GM21381 (cell line): ENCODE measurements around the gene LYZ.
A peak's percentile ranks its signal among the peaks of the same experiment; 100 is the strongest.
"Not testable (repeated sequence)": the region's sequence is repeated elsewhere in the genome, so short reads cannot be mapped to it uniquely, and the experiment has no call there.

Source experiments
- ATAC-seq: cut with Tn5 transposase; IDR thresholded peaks from one replicate; pipeline ENCODE4 v1.9.1; 2021; ENCODE audit warnings: mild to moderate bottlenecking, moderate library complexity; ENCODE audit not compliant: unreplicated experiment

LYZ gene

DNA sequence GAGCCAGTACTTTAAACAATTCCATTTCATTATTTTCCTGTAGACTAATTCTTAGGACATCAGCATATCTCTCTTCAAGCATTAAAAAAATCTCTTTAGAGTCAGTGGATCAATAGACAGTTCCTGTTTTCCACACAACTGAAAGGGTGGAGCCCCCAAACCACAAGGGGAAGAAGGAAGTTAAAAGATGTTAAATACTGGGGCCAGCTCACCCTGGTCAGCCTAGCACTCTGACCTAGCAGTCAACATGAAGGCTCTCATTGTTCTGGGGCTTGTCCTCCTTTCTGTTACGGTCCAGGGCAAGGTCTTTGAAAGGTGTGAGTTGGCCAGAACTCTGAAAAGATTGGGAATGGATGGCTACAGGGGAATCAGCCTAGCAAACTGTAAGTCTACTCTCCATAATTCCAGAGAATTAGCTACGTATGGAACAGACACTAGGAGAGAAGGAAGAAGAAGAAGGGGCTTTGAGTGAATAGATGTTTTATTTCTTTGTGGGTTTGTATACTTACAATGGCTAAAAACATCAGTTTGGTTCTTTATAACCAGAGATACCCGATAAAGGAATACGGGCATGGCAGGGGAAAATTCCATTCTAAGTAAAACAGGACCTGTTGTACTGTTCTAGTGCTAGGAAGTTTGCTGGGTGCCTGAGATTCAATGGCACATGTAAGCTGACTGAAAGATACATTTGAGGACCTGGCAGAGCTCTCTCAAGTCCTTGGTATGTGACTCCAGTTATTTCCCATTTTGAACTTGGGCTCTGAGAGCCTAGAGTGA, at the start of gene LYZ:
Gene LYZ (plus strand): TSS at position 220 of the 777 bp plus-strand sequence. CDS start 28 bp downstream, at position 248.
- ATAC-seq: no peak

DNA sequence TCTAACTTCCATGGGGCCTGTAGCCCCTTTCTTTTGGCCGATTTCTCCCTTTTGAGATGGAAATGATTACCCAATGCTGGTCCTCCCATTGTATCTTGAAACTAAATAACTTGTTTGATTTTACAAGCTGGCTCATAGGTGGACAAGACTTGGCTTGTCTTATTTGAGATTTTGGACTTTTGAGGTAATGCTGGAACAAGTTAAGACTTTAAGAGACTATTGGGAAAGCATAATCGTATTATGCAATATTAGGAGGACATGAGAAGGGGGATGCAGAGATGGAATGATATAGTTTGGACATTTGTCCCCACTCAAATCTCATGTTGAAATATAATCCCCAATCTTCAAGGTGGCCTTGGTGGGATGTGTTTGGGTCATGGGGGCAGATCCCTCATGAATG, 49.2 kb upstream of the LYZ start:
- no peak for ATAC-seq

DNA sequence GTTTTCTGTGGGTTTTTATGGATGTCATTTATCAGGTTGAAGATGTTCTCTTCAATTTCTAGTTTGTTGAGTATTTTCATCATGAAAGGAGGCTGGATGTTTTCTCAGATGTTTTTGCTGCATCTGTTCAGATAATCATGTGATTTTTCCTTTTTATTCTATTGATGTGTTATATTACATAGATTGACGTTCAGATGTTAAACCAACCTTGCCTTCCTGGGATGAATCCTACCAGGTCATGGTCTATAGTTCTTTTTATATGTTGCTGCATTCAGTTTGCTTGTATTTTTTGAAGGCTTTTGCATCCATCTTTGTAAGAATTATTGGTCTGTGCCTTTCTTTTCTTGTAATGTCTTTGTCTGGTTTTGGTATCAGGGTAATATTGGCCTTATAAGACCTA, 43.9 kb upstream of the LYZ start:
- no peak for ATAC-seq

DNA sequence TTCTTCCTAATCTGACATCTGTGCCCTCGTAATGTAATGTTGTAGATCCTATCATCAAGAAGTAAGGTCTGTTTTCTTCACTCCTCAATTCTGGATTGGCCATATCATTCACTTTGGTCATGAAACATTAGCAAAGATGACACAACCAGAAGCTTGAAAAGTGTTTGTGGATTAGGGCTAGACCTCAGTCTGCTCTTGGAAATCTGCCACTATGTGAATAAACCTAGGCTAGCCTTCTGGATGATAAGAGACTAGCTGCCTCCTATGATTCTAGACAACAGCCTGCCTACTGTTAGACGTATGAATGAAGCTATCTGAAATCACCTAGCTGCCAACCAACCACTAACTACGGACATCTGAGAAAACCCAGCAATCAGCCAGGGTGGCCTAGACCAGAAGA, 38.7 kb upstream of the LYZ start:
- ATAC-seq: no peak

DNA sequence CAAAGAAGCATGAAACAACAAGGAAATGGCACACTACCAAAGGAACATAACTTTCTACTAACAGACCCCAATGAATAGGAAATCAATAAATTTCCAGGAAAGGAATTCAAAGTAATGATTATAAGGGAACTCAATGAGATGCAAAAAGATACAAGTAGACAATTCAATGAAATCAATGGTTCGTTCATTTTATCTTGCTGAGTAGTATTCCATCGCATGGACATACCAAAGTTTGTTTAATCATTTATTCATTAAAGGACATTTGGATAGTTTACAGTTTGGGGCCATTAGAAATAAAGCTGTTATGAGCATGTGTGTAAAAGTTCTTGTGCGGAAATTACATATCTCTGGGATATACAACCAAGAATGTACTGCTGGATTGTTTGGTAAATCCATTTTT, 35.0 kb upstream of the LYZ start:
- ATAC-seq: no peak

DNA sequence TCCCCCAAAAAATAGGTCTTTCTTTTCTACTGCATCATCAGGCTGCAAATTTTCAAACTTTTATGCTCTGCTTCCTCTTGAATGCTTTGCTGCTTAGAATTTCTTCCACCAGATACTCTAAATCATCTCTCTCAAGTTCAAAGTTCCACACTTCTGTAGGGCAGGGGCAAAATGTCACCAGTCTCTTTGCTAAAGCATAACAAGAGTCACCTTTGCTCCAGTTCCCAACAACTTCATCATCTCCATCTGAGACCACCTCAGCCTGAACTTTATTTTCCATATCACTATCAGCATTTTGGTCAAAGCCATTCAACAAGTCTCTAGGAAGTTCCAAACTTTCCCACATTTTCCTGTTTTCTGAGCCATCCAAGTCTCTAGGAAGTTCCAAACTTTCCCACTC, 31.4 kb upstream of the LYZ start:
- not testable (repeated sequence) for ATAC-seq

DNA sequence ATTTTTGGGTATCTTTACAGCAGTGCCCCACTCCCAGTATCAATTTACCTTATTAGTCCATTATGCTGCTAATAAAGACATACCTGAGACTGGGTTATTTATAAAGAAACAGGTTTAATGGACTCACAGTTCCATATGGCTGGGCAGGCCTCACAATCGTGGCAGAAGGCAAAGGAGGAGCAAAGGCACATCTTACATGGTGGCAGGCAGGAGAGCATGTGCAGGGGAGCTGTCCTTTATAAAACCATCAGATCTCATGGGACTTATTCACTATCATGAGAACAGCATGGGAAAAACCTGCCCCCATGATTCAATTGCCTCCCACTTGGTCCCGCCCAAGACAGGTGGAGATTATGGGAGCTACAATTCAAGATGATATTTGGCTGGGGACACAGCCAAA, 30.9 kb upstream of the LYZ start:
- ATAC-seq: not testable (repeated sequence)

DNA sequence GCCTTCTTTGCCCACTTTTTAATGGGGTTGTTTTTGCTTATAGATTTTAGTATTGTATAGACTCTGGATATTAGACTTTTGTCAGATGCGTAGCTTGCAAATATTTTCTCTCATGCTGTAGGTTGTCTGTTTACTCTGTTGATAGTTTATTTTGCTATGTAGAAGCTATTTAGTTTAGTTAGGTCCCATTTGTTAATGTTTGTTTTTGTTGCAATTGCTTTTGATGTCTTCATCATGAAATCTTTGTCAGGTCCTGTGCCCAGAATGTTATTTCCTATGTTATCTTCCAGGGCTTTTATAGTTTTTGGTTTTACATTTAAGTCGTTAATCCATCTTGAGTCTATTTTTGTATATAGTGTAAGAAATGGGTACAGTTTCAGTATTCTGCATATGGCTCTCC, 30.0 kb upstream of the LYZ start:
- no peak for ATAC-seq

DNA sequence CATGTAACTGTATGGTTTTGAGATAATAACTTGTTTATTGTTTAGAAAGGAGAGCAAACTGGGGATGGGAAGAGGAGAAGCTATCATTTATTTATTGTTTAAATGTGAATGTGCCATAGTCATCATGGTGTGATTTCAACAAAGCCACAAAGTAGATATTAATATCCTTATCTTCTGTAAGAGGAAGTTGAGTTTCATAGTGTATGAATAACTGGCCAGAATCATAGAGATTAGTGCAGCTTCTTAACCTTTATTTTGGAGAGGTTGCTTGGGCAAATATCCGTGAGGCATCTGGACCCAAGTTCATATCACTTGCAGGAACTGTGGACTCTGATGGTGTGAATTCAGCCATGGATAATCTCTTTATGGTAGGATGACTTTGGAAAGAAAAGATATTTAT, 26.8 kb upstream of the LYZ start:
- no peak for ATAC-seq

DNA sequence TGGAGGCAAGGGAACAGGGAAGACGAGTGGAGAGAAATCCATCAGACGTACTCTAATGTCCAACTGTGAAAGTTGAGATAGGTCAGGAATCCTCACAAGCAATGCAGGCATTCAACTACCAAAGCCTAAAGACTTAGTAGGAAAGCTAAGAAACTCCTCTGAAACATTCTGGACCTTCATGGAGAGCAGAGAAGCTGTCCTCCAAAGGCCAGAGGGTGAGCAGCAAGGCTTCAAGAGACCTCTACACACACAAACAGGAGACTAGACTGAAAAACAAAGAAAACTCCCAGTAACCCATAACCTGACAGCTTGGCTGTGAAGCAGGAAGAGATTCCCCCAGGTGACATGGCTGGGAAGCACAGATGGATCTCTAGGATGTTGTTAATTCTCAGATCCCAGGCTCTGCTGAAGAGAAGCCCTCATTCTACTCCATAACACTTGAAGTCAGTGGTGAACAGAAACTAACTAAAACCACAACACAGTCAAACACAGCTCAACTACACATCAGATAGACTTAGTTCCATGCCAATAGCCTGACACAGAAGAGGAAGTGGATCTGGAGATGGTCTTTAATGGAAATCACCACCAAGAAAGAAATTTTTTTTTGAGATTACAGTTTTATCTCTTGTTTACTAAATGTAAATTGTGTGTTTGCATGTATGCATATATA, 23.2 kb upstream of the LYZ start:
- no peak for ATAC-seq

DNA sequence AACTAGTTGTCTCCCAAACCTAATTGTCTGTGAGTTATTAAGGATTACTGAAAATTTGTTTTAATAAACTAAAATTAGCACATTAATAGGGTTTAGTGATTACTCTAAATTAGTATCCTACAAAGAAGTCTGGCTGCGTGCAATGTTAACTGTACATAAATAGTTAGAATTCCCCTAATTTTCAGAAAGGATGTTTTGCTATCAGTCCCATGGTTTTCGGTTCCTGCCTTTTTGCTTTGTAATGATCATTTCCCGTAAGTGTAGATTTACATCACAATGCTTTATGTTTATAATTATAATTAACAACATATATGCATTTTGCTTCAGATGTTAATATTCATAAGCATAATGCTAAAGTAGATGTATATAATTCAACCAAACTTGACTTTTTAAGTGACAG, 19.8 kb upstream of the LYZ start:
- ATAC-seq: no peak

DNA sequence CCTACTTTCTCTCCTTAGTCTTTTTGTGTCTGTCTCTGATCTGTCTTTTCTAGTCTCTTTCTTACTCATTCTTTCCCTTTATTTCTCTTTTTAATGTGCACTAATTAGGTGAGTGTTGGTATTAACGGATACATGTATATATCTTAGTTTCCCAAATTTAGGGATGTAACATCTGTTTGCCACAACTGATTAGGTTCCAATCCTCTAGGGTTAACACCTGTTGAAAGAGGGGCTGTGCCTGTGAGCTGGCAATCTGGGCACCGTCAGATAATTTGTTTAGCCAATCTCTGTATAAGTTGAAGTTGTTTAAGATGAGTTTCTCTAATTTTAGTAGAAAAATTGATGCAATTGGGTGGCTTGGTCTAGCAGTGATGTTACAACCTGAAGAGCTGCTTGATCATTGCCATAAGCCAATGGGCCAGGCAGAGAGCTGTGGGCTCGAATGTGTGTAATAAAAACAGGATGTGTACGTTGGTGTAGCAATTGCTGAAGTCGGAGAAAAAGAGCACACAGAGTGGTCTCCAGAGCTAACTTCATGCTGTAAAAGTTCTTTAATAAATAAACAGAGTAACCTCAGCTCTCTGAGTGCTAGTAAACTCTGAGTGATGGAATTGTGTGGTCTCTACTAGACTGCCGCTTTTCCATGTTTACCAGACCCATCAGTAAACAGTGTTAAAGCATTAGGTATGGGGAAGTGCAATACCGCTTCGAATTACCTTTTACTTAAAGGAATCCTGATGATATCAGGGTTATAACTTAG, 18.3 kb upstream of the LYZ start:
- ATAC-seq: no peak

DNA sequence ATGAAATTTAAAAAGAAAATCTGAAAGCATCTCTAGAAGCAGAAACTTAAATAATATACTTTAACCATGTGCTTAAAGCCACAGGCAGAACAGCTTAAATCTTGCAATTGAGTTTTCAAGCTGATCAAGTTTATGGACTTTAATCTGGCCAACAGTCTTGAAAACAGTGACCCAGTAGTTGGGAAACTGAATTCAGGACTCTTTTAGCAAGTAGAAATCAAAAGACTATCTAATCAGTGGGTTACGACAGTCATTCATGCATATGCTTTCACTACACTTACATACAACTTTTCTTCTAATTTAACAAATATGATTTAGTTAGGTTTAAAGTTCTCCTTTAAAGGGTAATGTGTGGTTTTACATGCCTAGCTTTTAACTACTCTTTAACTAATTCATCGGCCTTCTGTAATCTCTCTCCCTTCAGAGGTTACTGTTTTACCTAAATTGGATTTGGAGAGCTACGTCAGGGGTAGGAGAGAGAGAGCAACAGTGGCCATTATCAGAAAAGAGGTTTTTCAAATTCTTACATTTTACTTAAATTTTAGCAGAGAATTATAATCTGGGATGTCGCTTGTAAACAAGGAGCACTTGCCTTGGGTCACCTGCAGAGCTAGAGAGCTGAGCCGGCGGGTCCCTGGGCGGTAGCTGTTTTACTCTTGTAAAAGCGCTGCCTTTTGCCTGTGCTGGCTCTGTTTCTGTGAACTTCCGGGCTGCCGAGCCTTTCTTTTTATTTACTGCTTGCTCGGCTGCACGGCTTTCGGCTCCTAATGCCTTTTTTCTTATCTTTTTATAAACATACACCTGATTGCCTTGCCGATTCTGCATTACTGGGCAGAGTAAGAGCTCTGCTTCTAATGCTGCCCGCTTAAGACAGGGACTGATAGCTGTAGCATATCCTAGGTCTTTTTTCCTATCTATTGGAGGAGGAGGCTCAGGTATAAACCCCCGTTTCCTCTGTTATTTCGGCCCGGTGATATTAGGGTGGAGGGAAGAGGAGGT, 17.4 kb upstream of the LYZ start:
- peak; percentile 70 for ATAC-seq

DNA sequence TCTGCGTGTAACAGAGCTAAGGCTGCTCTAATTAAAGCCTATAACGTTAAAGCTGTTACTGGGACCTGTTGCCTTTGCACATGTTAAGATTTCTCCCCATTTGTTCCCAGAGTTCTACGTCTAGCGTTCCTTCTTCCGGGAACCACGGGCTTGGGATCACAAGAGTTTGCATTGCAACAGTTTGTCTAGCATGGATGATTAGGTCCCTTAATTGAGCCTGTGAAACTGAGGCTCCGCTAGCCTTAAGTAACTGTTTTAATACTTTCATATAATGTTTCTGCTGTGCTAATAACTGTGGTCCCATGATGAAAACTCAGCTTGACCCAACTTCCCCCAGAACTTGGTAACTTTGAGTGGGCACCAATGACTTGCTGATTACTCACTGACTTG, 16.7 kb upstream of the LYZ start:
- no peak for ATAC-seq

DNA sequence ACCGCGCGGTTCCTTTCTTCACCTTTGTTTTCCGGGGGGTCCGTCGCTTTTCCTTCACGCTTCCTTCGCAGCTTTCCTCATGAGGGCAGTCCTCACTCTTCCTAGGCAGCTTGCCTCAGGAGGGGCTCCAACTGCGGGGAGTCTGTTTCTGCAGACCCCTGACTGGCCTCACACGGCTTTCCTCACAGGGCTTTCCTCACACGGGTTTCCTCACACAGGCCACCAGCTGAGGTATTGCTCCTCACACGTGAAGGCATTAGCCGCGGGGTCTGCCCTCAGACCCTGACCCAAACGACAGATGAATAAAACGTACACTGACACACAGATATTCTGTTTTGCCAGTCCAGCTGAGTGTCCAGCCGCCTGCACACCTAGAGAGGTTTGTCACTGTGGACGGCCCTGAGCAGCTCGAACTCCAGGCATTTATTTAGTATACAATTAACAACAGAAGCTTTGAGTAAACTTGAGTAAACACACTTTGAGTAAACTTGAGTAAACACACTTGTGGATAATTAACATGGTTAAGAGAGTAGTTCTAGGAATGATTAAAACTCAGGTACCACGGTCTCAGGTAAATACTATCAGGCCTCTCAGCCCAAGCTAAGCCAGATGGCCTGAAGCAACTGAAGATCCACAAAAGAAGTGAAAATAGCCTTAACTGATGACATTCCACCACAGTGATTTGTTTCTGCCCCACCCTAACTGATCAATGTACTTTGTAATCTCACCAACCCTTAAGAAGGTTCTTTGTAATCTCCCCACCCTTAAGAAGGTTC, 16.1 kb upstream of the LYZ start:
- ATAC-seq: no peak

DNA sequence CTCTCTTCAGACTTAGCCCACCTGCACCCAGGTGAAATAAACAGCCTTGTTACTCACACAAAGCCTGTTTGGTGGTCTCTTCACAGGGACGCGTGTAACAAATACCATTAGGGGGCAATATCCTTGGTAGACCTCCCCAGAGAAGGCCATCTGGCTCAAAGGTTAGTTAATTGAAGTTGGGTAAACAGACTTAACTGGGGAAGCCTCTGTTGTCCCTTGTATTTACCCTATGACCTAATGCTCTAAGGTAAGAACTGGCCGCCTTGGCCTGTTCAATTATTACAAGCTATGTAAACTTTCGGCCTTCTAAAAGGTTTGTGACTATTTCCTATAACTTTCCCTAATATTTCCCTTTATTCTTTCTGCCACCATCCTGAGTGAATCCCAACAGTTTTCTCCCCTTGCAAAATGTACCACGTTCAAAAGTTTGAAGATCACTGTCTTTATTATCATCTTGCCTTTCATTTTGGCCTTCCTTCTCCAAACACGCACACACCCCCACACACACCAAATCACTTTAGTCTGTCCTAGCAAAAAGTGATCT, 15.3 kb upstream of the LYZ start:
- ATAC-seq: no peak

DNA sequence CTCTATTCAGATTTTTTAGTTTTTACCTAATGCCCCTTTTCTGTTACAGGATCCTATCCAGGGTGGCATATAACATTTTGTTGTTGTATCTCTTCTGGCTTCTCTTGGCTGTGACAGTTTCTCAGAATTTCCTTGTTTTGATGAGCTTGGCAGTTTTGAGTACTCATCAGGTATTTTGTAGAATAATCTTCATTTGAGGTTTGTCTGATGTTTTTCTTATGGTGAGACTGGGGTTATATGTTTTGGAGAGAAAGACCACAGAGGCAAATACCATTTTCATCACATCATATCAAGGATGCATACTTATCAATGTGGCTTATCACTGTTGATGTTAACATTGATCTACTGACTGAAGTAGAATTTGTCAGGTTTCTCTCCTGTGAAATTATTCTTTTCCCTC, 14.0 kb upstream of the LYZ start:
- ATAC-seq: no peak

DNA sequence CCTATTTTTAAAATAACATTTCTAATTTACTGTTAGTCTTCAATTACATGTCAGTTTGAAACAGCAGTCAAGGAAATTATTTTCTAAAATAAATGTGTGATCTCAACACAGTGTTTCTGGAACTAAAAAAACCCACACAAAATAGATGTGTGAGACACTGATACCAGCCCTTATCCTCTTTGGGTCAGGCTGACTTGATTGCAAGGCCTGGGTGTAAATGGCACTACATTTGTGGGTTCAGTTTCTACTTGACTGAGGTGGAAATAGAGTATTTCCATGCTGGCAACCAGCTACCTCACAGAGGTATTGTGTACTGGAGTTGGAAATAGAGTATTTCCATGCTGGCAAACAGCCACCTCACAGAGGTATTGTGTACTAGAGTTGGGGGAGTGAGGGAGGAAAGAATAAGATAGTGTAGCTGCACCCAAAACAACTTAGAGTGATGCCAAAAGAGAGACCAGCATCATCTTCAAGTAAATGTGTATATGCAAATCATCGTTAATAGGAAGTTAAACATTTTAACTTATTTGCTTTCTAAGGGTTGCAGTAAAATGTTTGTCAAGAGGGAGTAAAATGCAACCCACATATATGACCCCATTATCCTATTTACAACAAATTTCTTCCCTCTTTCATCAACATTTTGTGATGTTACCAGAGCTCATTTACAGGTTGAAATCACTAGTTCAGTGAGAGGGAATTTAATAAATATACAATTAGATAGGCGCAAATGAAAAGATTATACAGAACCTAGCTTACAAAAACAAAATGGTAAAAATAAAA, 10.7 kb upstream of the LYZ start:
- ATAC-seq: no peak
